RKO (cell line): Measurements from ENCODE around the gene TAS2R39.
"Not testable (repeated sequence)": the region's sequence is repeated elsewhere in the genome, so short reads cannot be mapped to it uniquely, and the experiment has no call there.

Experiments used
- DNase-seq: peaks from one replicate; pipeline ENCODE4 v3.0.0-alpha.2; 2016; ENCODE audit warnings: low spot score

The TAS2R39 gene

DNA sequence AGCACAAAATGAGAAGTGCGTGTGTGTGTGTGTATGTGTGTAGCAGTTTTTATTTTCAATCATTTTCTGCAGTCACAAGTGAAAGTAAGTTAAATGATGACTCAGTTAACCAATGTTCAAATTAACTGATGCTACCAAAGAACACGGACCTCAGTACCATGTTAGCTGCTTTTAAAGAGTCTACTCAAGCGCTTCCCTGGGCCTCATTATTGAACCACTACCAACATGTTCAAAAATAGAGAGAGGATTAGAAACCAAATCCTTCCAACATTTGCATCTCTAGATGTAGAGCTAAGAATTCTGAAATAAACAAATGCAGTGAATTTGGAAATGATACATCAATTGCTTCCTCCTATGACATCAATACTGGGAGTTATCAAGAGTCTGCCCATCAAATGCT is at the start of gene TAS2R39:
Gene TAS2R39 (plus strand): TSS at position 396 of the 400 bp plus-strand sequence. CDS start 0 bp downstream, at position 396.
- DNase-seq, result no peak

DNA sequence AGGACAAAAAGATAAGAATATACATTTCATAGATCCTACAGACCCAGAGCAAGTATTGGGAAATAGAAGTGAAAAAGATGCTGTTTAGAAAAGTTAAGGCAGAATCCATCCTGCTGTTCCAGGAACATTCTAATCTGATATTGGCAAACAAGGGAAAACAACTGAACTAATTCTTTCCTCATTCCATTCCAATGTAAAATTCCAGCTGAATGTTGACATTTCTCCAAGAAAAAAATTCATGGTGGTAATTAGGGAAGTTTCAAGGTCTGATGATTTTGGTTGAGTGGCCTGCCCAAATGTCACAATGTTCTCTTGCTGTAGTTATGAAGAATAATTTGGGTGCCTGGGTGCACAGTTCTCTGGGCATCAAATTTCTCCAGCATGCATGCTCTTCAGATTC is 36.1 kb upstream of the TAS2R39 start:
- DNase-seq, result no peak

DNA sequence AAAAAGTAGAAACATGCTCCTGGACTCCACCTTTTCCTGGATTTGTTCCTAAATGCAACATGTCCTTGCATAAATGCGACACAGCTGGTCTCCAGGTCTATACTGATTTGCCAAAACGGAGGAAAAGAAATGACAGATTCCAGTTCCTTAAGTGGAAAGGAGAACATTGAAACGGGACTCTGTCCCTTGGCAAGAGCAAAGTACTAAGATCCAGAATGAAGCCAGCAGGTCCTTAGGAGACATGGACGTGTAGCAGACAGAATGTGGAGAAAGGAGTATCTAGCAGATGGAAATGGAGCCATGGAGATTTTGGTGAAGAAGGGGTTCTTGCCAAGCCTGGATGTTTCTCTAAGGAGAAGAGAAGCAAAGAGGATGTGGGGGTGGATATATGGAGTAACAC is 35.2 kb upstream of the TAS2R39 start:
- DNase-seq, result no peak

DNA sequence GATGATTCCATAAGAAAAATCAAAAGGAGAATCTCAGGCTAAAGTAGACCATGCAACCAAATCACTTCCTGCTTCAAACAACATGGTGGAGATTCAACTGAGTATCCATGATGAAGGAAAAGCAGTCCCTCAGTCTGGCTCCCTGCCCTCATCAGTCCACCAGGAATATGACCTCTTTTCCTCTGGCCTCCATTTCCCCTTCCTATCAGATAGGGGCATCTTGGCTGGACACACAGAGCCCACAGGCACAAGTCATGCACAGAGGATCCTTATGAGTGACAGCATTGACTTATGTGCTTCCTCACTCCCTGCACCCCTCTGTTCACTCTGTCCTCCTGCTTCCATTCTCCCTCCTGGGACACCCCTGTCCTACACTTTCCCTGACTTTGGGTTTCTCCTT is 34.6 kb upstream of the TAS2R39 start:
- no peak for DNase-seq

DNA sequence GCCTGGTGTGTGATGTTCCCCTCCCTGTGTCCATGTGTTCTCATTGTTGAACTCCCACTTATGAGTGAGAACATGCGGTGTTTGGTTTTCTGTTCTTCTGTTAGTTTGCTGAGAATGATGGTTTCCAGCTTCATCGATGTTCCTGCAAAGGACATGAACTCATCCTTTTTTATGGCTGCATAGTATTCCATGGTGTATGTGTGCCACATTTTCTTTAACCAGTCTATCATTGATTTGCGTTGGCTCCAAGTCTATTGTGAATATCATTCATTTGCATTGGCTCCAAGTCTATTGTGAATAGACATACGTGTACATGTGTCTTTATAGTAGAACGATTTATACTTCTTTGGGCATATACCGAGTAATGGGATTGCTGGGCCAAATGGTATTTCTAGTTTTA is 32.5 kb upstream of the TAS2R39 start:
- not testable (repeated sequence) for DNase-seq

DNA sequence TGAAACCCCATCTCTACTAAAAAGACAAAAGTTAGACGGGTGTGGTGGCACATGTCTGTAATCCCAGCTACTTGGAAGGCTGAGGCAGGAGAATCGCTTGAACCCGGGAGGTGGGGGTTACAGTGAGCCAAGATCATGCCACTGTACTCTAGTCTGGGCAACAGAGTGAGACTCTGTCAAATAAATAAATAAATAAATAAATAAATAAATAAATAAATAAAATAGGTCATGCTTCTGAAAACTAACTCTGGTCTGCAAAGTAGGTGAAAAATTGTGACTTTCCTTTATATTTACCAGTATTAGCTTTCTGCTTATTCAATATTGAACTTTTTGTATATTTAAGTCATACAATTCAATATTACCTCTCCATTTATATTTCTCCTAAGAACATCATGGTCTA is 24.6 kb upstream of the TAS2R39 start:
- not testable (repeated sequence) for DNase-seq

DNA sequence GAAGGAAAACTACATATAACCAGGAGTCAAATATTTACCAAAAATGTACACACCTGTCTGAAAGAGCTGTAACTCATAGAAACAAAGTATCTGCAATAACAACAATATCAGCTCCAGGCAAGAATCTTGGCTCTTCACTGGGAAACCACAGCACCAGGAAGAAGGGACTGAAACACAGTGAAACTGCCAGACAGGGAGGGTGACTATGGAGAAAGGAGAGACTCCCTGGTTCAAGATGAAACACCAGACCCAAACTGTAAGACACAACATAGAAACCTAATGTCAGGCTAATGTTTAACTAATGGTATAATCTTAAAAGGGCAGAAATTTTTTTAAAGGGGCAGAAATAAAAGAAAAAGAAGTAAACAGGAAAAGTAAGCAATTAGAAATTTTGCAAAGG is 11.5 kb upstream of the TAS2R39 start:
- DNase-seq, result no peak

DNA sequence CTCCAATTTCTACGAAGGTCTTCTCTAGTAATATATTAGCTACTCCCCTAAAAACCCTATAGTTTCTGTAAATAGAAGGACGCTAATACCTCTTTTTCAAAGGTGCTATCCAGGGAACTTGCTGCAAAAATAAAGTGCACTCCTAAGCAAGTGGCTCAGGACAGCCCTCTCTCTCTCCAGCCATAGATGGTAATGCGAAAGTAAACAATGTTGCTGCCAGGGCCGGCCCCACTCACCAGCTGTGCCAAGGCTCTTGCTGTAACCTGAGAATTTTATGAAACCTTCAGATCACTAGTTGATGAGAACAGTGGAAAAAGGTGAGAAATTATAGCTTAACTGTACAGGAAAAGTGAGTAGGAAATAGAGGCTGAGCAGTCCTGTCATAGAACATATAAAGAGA is 10.9 kb upstream of the TAS2R39 start:
- no peak for DNase-seq

DNA sequence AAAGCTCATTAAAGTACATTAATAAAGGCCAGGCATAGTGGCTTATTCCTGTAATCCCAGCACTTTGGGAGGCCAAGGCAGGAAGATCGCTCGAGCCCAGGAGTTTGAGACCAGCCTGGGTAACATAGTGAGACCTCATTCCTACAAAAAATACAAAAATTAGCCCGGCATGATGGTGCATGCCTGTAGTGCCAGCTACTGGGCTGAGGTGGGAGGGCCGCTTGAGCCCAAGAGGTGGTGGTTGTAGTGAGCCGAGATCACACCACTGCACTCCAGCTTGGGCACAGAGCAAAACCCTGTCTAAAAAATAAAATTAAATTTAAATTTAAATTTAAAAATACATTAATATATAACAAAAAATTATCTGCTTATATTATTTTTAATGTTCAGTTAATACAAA is 7.1 kb upstream of the TAS2R39 start:
- DNase-seq, result no peak

DNA sequence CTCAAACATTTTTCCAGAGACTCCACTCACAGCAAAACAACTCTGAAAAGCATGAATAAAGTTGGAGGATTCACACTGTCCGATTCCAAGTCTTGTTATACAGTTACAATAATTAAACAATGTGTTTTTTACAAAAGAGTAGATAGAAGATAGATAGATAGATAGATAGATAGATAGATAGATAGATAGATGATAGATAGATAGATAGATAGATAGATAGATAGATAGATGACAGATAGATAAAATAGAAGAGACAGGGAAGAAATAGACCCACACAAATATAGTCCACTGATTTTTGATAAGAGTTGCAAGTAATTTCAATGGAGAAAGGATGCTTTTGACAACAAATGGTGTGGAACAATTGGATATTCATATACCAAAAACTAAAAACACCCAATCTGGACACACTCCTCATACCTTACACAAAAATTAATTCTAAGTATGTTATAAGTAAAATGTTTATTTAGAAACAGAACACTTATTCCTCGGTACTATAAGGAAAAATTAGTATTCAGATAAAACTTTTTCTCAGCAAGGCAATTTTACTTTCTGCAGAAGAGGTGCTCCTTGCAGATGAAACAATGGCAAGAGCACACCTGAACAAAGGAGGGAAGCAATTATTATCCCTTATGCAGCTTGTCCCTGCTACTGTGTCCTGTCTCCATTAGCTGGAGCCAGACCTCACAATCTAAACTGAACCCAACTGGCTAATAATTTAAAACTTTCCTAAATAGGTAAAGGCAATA is 5.7 kb upstream of the TAS2R39 start:
- no peak for DNase-seq

DNA sequence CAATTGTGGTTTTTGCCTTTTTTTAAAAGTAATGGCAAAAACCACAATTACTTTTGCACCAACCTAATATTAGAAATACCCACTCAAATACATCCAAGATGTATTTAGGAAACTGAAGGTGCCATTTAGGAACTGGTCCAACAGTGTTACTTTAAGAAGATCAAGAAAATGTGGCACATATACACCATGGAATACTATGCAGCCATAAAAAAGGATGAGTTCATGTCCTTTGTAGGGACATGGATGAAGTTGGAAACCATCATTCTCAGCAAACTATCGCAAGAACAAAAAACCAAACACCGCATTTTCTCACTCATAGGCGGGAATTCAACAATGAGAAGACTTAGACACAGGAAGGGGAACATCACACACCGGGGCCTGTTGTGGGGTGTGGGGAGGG is 2.4 kb upstream of the TAS2R39 start:
- DNase-seq, result not testable (repeated sequence)

DNA sequence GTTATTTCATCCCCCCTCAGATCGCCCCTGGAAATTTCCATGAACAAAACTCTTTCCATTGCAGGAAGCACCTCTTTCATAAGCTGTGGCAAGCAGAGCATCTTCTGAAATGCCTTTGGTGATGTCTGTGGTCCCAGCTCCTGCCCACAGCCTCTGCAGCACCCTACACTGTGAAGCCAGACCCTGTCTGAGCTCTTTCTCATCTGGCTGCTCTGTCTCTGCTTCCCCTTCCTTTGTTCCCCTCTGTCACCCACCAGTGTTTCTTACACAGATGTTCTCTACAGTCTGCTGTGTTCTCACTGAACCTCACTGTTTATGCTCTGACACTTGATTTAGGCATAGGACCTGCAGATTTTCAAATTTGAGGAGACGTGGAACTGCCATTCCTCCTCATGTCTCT is 1.9 kb upstream of the TAS2R39 start:
- DNase-seq, result no peak

DNA sequence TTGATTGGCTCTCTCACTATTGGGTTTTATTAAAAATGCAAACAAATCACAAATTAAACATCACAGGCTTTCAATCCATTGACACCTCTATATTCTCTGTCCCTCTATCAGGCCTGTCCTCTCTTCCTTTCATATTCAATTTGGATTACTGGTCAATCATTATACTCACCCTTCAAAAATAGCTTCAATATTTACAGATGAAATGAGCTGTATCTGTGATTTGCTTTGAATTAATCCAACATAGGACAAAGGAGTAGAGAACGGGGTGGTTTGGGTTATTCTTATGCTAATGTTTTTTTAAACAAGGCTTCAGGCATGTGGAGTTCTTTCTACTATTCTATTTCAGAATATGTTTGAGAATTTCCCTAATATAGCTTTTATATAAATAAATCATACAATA is 2.3 kb downstream of the TAS2R39 start:
- DNase-seq, result no peak

DNA sequence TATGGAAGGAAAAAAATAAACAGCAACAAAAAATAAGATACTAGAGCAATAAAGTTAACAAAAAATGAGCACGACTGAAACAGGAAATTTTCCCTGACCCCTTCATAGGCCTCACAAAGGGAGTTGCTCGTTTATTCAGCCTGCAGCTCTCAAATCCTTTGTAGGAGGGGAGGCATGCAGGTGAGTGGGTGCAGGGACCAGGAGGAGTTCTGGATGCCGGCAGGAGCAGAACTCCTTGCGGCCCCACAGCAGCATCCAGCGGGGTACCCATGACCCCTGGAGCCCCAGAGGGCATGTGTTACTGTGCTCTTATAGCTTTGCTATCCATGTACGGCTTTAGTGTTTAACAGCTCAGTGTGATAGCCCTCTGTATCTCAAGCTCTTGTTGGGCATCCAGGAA is 5.8 kb downstream of the TAS2R39 start:
- DNase-seq, result no peak

DNA sequence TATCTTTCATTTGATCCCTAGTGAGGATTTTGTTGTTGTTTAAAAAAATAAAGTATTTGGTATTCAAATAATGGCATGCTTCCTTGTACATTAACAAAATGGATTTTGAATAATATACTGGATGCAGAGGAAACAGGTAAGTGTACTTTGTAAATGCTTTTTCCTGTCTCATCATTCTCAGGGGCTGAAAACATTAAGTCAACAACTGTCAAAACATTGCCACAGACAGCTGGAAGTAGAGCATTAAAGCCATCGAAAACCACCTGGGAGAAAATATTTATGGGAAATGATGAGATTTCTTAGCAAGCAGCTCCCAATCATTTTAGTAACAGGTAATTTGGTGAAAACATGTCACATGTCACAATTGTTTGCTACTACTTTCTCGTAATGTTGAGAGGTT is 10.7 kb downstream of the TAS2R39 start:
- DNase-seq, result no peak

DNA sequence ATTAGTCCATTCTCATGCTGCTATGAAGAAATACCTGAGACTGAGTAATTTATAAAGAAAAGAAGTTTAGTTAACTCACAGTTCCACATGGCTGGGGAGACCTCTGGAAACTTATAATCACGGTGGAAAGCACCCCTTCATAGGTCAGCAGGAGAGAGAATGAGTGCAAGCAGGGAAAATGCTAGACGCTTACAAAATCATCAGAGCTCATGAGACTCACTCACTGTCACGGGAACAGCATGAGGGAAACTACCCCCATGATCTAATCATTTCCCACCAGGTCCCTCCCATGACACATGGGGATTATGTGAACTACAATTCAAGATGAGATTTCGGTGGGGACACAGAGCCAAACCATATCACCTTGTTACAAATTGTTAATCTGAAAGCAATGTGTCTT is 15.8 kb downstream of the TAS2R39 start:
- DNase-seq, result peak; percentile 5

DNA sequence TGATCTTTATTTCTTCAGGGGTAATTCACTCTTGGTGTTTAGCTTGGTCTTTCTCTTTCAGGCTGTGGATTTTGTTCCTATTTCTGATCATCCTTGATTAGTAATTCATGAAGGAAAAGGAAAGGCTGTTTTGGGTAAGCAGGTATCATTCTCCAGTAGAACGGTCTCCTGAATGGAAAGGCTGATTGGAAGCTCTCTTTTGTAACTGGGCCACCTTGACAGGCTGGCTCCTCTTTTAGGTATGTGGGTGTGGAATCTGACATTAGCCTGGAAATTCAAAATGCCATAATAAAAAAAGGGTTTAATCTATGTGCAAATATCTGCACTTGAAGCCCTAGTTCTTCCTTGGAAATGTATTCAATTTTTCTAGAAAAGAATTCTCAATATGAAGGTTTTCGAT is 18.9 kb downstream of the TAS2R39 start:
- no peak for DNase-seq

DNA sequence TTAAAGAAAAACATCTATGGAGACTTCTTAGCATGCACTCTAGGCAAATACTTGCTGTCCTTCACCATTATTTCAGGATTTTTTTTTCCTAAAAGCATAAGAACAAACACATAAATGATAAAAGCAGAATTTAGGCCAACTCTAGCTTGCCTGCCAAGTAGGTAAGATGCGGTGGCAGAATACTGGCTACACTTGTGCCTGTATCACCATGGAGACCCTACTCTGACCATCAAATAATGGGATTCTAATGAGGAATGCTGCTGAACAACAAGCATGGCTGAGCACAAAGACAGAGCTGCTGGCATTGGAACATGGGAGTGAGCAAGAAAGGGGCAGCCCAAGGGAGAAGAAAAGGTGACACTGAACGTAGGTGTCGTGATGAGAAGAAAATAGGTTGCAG is 20.2 kb downstream of the TAS2R39 start:
- no peak for DNase-seq

DNA sequence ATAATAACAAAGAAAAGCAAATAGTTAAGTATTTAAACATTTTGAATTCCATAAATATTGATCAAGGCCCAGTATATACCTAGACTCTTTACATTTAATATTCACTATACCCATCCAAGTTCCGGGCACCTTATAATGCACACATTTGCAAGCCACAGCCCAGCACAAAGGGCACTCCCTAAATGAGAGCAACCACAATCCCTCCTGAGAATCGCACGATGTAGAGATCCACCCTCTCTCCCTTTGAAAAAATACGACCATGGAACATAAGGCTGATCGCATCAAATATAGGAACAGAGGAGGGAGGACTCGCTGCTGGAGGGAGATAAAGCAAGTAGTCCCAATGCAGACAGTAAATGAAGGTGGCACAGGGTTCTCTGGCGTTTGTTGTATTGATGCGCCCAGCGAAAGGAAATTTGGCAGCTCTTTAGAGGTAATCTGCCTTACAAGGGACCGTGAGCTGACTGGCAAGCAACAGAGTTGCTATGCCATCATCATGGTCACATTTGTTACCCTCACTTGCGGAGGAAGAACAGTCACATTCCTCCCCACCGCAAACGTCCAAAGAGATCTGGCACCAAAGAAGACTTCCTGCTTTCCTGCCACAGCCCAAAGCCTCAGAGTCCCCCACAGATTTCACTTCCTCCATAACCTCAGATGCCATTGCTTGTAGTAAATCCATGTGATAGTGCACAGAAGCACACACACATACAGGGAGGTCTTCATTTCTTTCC is 22.5 kb downstream of the TAS2R39 start:
- DNase-seq, result no peak

DNA sequence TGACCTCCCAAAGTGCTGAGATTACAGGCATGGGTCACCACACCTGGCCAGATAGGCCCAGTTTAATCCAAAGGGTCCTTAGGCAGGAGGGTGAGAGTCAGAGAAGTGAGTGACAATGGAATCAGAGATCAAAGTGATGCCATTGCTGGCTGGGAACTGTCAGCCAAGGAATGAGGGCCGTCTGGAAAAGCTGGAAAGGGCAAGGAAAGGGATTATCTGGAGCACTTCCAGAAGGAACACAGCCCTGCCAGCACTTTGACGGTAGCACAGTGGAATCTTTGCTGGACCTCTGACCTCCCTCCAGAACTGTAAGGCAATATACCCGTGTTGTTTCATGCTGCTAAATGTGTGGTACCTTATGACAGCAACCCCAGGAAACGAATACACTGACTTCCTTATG is 27.3 kb downstream of the TAS2R39 start:
- no peak for DNase-seq

DNA sequence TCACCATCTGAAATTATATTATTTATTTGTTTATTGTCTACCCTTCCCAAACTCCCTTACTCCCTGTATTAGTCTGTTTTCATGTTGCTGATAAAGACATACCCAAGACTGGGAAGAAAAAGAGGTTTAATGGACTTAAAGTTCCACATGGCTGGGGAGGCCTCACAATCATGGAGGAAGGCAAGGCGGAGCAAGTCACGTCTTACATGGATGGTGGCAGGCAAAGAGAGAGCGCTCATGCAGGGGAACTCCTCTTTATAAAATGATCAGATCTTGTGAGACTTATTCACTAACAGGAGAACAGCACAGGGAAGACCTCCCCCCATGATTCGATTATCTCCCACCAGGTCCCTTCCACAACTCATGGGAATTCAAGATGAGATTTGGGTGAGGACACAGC is 30.3 kb downstream of the TAS2R39 start:
- DNase-seq, result not testable (repeated sequence)

DNA sequence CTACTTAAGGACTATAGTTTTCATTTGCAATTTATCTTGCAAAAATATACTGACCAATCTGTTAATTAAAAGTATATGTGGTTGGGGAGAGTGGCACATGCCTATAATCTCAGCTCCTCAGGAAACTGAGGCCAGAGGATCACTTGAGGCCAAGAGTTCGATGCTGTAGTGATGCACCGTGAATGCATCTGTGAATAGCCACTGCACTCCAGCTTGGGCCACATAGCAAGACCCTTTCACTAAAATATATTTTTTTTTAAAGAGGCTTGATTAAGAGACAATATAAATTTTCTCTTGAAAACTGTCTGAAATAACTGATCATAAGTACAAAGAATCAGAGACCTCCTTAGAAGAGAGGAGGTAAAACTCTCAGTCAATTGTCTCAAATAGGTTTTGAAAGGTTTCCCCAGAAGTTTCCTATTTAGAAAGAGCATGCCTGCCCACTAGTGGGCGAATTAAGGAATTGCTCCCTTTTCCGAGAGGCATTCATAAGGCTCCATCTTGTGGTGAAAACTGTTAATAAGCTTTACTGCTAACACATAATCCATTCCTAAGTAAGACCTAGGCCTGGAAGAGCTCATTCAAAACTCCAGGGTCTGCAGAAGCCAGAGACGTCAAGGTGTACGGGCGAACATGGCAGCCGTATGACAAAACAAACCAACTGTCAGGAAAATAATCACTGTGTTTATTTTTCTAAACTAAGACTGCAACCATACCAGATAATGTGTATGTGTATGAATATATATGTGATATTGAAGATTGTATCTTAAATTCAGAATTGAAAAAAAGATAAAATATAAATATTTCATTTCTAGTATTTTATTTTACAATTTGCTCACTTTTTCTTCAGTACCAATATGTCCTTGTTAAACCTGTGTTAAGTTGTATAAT is 31.8 kb downstream of the TAS2R39 start:
- DNase-seq, result peak; percentile 92

DNA sequence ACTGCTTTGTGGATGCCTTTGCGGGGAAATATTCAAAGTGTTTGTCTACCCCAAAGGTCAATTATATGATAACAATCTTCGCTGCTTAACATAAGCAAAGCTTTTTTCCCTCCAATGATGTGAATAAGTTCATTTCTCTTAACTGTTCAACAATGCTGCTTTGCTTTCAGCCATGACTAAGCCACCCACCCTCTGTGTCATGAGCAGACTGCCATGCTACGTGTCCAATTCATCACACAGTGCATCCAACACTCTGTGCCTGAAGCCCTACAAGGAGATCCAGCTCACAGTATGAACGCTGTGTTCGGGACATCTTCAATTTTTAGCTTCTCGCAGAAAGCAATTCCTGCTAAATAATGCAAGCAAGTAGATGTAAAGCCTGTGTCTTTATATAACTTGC is 32.9 kb downstream of the TAS2R39 start:
- peak; percentile 52 for DNase-seq
